Kidney epithelial cell (primary cell): ENCODE measurements around the gene HABP2. TPM values are rescaled to one million over a fixed set of nuclear protein-coding genes. Genes with fewer than 3 reads are reported as not detected.

ENCODE experiments used
- DNase-seq: peaks from one replicate; pipeline ENCODE4 v3.0.0-alpha.2; 2010; ENCODE audit warnings: low read depth
- H3K27me3 ChIP-seq: 2 replicates; pipeline ENCODE4 v1.6.0; 2011; ENCODE audit warnings: low read length; ENCODE audit not compliant: control insufficient read depth, insufficient read depth
- H3K36me3 ChIP-seq: 2 replicates; pipeline ENCODE4 v1.5.1; 2011; ENCODE audit warnings: low read length; ENCODE audit not compliant: control insufficient read depth, insufficient read depth
- H3K4me3 ChIP-seq: 2 replicates; pipeline ENCODE4 v1.5.1; 2011; ENCODE audit warnings: low read depth, mild to moderate bottlenecking, control low read depth, low read length
- CTCF ChIP-seq: IDR thresholded peaks from 2 replicates; pipeline ENCODE4 v1.5.1; 2011; ENCODE audit warnings: mild to moderate bottlenecking, moderate library complexity, low read length, control low read depth, inconsistent platforms; ENCODE audit not compliant: insufficient read depth, poor library complexity, severe bottlenecking
- total RNA-seq: library from RNA; depleted of rRNA; stranded (reverse); fragments of >200 nt; gene quantifications from 2 replicates; pipeline ENCODE4 v1.2.3, GENCODE V29; 2015

Gene HABP2
- total RNA-seq, 1 donor from 2014 or later = 0.08 TPM

- peaks cover 6% of the 10 kb centered on the region for H3K27me3 ChIP-seq
- DNase-seq = no peak
- H3K4me3 ChIP-seq = no peak overlapping the region
- TF ChIP-seq CTCF = no peak
- H3K36me3 ChIP-seq = no peaks in the 10 kb centered on the region
Measured at GRCh38 chr10:113515601-113516000, 37.3 kb upstream of the HABP2 start.

- Histone ChIP-seq H3K4me3 (no peak overlapping the region), H3K27me3 (peaks cover 6% of the 10 kb centered on the region), H3K36me3 (no peaks in the 10 kb centered on the region)
- no peak for DNase-seq
- no peak for TF ChIP-seq CTCF
Measured at GRCh38 chr10:113516061-113516460, 36.8 kb upstream of the HABP2 start.

GRCh38 chr10:113517165-113517900 lies 35.5 kb upstream of the HABP2 start:
- DNase-seq = no peak
- no peak for TF ChIP-seq CTCF
- Histone ChIP-seq H3K27me3 (peaks cover 6% of the 10 kb centered on the region), H3K4me3 (no peak overlapping the region), H3K36me3 (no peaks in the 10 kb centered on the region)

- DNase-seq = no peak
- Histone ChIP-seq H3K36me3 (no peaks in the 10 kb centered on the region), H3K4me3 (no peak overlapping the region), H3K27me3 (peaks cover 7% of the 10 kb centered on the region)
- TF ChIP-seq CTCF = no peak
Measured at GRCh38 chr10:113517901-113518260, 35.0 kb upstream of the HABP2 start.

GRCh38 chr10:113518415-113518814 lies 34.4 kb upstream of the HABP2 start:
- TF ChIP-seq CTCF = no peak
- Histone ChIP-seq H3K4me3 (no peak overlapping the region), H3K27me3 (peaks cover 8% of the 10 kb centered on the region), H3K36me3 (no peaks in the 10 kb centered on the region)
- DNase-seq = no peak
